ENCODE data around the gene RAB27A. TPM values are rescaled to one million over a fixed set of nuclear protein-coding genes. Genes with fewer than 3 reads are reported as not detected.

Gene RAB27A
- total and polyA plus RNA-seq, 2 of the 13 experiments (the other 11 are each of a cell fraction or from before 2014, with no cell fraction given): 3.4 to 8.1 TPM

DNA sequence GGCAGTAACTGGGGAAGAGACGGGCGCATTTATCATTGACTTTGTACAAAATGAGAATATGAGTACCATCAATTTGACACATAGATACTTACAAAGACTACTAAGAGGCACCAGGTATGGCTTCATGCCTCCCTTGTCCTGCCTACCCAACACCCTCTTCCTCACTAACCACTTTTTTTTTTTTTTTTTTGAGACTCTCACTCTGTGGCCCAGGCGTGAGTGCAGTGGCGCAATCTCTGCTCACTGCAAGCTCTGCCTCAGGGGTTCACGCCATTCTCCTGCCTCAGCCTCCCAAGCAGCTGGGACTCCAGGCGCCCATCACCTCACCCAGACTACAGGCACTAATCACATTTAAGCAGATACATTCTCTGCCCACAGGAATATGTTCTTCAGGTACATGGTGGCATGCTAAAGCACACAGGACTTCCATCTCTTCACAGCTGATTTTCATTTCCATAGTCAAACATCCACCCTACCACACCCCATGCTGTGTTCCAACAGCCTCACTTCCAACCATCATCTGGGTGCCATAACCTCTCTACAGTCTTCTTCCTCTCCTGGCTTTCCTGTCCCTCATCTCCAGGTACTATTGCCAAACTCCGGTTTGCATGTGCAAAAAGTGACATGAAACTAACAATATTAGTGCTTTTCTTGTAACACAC lies 41.7 kb downstream of the RAB27A start (continued):
- TF ChIP-seq DNMT3B (CRISPR knock-in tag; conservative IDR thresholded peaks at IDR 0.05): no peak

DNA sequence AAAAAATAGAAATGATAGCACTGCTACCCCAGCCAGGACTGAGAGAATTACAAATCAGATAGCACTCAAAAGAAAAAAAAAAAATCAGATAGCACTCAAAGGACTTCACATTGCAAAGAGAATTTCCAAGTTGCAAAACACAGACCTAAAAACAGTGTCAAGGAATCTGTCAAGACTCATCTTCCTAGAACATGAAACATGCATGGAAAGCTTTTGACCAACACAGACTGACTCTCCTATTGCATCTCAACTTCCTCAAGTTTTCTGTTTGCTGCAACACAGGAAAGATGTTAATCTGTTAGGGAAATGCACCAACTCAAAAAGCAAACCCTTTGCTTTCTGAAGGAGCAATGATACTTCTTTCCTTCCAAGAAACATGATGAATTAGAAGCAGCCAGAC lies 42.3 kb downstream of the RAB27A start:
- Histone ChIP-seq H3K79me2 (ENCODE audit: insufficient read depth, low read length) (no peaks in the 10 kb centered on the region), H4K20me1 (ENCODE audit: insufficient read depth, low read length) (no peaks in the 10 kb centered on the region), H3K27ac (ENCODE audit: extremely low read length, insufficient read depth, low read length) (no peak overlapping the region), H3K36me3 (replicated peaks in 1 of 2; ENCODE audit: control insufficient read depth in 1 of 2, insufficient read depth in 2 of 2, low read length in 2 of 2) (no peaks in the 10 kb centered on the region), H3K9me3 (ENCODE audit: low read length) (no peaks in the 10 kb centered on the region), H2AFZ (ENCODE audit: low read length) (no peak overlapping the region), H3K4me3 (replicated peaks in 1 of 3; ENCODE audit: insufficient read depth in 1 of 3, low read depth in 2 of 3, low read length in 3 of 3) (no peak overlapping the region), H3K9ac (ENCODE audit: insufficient read depth, low read depth, low read length) (no peak overlapping the region), H3K27me3 (ENCODE audit: control insufficient read depth in 1 of 2, insufficient read depth in 2 of 2, low read length in 2 of 2) (no peaks in the 10 kb centered on the region), H3K4me1 (ENCODE audit: insufficient read depth, low read length) (peaks cover 28% of the 10 kb centered on the region), H3K4me2 (ENCODE audit: low read depth, low read length) (no peak overlapping the region)
- FAIRE-seq (no peak), ATAC-seq (no peak), DNase-seq (ENCODE audit: low spot score) (no peak)
- ChIA-PET POLR2A (no interaction called here), CTCF (ENCODE audit: low intra/inter-chr PET ratio, low total read pairs) (no interaction called here)
- in situ Hi-C loops (cut with HindIII; ENCODE audit: extremely low pct_ligation_motif_present, low pct_unique_long_range_greater_than_20kb) (no loop called here), intact Hi-C loops (cut with micrococcal nuclease; ENCODE audit: unreplicated experiment) (no loop called here)
- no TSS peak for BruUV-seq (replicated peaks)
- TF ChIP-seq MAFF (IDR thresholded peaks at IDR 0.05; ENCODE audit: low read depth, low read length) (no peak), ZNF703 (CRISPR knock-in tag; IDR thresholded peaks at IDR 0.05; ENCODE audit: borderline replicate concordance) (no peak), FIP1L1 (IDR thresholded peaks at IDR 0.05; ENCODE audit: borderline replicate concordance, insufficient read depth, low read depth, low read length) (no peak), SP1 (IDR thresholded peaks at IDR 0.05) (no peak), SP1 (CRISPR knock-in tag; IDR thresholded peaks at IDR 0.05) (no peak), SALL1 (CRISPR knock-in tag; IDR thresholded peaks at IDR 0.05) (no peak), ZNF263 (CRISPR knock-in tag; IDR thresholded peaks at IDR 0.05) (no peak), KMT2A (CRISPR knock-in tag; IDR thresholded peaks at IDR 0.05) (no peak), RFX1 (IDR thresholded peaks at IDR 0.05) (no peak), ZBTB38 (CRISPR knock-in tag; IDR thresholded peaks at IDR 0.05) (no peak), ZFP36 (IDR thresholded peaks at IDR 0.05; ENCODE audit: borderline replicate concordance, low read depth, low read length, partially characterized antibody) (no peak), HOXD1 (CRISPR knock-in tag; IDR thresholded peaks at IDR 0.05) (no peak), ZNF776 (CRISPR knock-in tag; IDR thresholded peaks at IDR 0.05) (no peak), SMARCE1 (IDR thresholded peaks at IDR 0.05; ENCODE audit: borderline replicate concordance) (no peak), HMG20B (CRISPR knock-in tag; conservative IDR thresholded peaks at IDR 0.05) (no peak), KLF16 (CRISPR knock-in tag; IDR thresholded peaks at IDR 0.05) (no peak), ARNT (IDR thresholded peaks at IDR 0.05) (no peak), KLF15 (CRISPR knock-in tag; IDR thresholded peaks at IDR 0.05; ENCODE audit: borderline replicate concordance) (no peak), ARID3A (IDR thresholded peaks at IDR 0.05; ENCODE audit: low read depth, low read length) (no peak), PREB (CRISPR knock-in tag; IDR thresholded peaks at IDR 0.05) (no peak)
- TF ChIP-seq, protein P1, sequence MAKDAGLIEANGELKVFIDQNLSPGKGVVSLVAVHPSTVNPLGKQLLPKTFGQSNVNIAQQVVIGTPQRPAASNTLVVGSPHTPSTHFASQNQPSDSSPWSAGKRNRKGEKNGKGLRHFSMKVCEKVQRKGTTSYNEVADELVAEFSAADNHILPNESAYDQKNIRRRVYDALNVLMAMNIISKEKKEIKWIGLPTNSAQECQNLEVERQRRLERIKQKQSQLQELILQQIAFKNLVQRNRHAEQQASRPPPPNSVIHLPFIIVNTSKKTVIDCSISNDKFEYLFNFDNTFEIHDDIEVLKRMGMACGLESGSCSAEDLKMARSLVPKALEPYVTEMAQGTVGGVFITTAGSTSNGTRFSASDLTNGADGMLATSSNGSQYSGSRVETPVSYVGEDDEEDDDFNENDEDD (CRISPR knock-in tag; IDR thresholded peaks at IDR 0.05; ENCODE audit: borderline replicate concordance): no peak
